Activated T-helper 1 cell treated with anti-CD3 and anti-CD28 coated beads, Interleukin-2, amount 50 U/mL, for 16 hours (primary cell): ENCODE measurements around the gene ZSWIM3.
"Not testable (repeated sequence)": the region's sequence is repeated elsewhere in the genome, so short reads cannot be mapped to it uniquely, and the experiment has no call there.

Experiments
- DNase-seq, 2 donors: peaks; one replicate each; pipeline ENCODE4 v3.0.0-alpha.2; 2020; ENCODE audit warnings: low read depth in 1 of 2, low spot score in 1 of 2

The ZSWIM3 gene

DNA sequence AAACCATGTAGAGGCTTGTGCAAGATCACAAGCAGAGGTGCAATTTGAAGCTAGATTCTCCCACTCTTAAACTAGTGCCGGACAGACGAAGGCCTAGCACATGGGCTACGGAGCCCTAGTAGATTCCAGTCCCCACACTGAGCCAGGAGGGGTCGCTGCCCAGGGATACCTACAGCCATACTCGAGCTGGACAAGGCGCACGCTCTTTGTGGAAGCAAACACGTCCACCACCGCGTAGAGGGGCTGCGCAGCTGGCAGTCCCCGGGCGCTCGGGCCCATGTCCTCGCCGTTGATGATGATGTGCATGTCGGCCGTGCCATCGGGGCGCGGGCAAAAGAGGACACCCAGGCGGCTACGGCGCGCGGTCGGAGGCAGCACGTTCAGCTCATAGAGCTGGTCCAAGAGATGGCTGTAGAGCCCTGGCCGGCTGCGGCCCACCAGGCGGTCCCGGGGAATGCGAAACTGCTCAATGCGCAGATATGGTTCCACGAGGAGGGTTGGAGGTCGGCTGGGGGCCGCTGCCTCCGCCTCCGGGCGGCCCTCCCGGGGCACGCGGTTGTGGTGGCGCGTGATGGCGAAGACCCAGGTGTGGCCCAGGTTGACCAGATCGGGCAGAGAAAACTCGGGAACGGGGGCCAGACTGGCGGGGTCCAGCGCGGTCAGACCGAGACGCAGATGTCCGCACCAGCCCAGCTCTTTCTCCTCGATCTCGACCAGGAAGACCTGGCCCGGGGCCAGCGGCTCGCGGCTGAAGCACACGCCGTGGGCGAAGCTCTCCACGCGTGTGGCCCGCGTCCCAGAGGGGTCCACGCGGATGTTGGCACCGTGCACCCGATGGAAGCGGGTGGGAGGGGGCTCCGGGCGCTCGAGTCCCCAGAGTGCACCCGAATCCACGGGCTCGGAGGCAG, 32.9 kb downstream of the ZSWIM3 start:
- no peak for DNase-seq

DNA sequence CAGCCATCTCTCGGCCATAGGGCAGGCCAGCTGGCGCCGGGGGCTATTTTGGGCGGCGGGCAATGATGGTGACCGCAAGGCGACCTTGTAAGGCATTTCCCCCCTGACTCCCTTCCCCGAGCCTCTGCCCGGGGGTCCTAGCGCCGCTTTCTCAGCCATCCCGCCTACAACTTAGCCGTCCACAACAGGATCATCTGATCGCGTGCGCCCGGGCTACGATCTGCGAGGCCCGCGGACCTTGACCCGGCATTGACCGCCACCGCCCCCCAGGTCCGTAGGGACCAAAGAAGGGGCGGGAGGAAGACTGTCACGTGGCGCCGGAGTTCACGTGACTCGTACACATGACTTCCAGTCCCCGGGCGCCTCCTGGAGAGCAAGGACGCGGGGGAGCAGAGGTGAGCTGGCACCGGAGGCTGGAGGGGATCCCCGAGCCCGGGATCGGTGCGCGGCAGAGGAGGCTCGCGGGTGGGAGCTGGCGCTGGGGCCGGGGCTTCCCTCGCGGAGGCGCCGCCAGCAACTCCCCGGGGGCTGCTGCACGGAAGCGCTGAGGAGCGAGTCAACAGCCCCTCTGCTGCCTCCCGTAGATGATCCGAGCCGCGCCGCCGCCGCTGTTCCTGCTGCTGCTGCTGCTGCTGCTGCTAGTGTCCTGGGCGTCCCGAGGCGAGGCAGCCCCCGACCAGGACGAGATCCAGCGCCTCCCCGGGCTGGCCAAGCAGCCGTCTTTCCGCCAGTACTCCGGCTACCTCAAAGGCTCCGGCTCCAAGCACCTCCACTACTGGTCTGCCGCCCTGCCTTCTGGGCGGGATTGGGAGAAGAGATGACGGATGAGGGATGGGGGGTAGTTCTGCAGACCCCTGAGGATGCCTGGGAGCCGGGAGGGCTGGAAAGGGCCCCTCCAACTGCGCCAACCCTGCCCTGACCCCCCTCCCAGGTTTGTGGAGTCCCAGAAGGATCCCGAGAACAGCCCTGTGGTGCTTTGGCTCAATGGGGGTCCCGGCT, 33.9 kb downstream of the ZSWIM3 start, which contains the start of the genes CTSA and NEURL2:
Gene CTSA, plus strand, starts transcription at position 351 of the 999 bp plus-strand sequence. Its CDS starts 234 bp downstream, at position 585.
Gene NEURL2, minus strand, starts transcription at position 224 of the 999 bp plus-strand sequence. Its CDS starts 217 bp downstream, at position 7.
- peak; percentile 56 to 77 for DNase-seq

DNA sequence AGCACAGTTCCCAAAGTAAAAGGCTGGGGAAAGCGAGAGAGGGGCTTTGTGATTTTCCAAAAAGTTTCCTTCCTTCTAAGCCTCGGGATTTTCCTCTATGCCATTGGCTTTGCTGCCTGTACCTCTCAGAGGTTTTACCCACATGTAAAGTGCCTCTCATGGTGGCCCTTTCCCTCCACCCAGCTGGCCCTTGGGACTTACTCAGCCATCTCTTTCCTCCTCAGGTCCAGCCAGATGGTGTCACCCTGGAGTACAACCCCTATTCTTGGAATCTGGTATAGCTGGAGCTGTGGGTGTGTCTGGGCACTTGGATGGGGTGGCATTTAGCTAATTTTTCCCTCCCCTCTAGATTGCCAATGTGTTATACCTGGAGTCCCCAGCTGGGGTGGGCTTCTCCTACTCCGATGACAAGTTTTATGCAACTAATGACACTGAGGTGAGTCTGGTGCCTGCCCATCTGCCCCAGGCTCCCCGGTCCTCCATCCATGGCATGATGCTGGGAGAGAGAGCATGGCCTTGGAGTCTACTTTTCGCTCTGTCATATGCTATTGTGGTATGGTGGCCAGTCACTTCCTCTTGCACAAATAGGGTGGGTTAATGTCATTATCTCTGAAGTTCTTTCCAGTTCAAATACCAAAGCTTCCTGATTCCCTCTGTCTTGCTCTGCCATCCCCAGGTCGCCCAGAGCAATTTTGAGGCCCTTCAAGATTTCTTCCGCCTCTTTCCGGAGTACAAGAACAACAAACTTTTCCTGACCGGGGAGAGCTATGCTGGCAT, 34.8 kb downstream of the ZSWIM3 start:
- no peak for DNase-seq

DNA sequence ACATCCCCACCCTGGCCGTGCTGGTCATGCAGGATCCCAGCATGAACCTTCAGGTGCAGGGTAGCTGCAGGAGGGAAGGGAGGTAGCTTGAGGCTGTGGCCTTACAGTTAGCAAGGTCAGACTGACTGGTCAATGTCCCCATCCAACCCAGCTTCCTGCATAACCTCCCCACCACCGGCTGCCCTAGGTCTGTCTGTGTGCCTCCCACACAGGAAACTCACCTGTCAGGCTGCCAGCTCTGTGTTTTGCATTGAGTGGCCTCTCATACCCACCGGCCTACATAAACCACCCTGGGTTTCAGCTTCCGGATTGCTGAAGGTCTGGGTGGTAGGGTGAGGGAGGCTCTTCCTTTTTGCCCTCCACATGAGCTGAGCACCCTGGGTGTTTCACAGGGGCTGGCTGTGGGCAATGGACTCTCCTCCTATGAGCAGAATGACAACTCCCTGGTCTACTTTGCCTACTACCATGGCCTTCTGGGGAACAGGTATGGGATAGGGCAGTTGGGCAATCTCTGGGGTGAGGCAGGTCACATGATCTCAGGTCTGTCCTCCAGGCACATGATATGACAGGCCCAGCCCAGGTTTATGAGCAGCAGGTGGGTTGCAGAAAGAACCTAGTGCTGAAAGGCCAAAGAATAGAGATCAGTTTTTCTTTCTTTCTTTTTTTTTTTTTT, 35.5 kb downstream of the ZSWIM3 start:
- no peak for DNase-seq

DNA sequence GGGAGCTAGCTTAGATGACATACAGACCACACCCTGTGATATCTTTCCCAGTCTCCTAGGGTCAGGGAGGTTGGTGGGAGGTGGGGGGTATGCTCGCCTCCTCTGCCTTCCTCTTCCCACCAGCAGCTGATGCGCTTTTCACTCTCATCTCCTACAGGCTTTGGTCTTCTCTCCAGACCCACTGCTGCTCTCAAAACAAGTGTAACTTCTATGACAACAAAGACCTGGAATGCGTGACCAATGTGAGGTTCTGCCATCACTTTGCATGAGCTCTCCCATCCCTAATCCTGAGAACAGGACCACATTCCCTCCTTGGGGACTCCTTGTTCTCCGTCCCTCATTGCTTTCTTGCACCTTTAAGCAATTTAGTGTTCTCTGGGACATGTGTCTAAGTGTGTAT, 36.4 kb downstream of the ZSWIM3 start:
- DNase-seq: no peak

DNA sequence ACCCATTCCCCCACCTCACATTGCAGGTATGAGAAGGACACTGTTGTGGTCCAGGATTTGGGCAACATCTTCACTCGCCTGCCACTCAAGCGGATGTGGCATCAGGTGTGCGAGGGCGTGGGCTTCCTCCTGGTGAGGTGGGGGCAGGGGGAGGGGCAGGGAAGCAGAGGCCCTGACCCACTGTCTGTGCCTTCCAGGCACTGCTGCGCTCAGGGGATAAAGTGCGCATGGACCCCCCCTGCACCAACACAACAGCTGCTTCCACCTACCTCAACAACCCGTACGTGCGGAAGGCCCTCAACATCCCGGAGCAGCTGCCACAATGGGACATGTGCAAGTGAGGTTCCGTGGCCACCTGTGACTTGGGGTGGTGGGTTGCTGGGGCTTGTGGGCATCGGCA, 37.4 kb downstream of the ZSWIM3 start:
- DNase-seq: no peak

DNA sequence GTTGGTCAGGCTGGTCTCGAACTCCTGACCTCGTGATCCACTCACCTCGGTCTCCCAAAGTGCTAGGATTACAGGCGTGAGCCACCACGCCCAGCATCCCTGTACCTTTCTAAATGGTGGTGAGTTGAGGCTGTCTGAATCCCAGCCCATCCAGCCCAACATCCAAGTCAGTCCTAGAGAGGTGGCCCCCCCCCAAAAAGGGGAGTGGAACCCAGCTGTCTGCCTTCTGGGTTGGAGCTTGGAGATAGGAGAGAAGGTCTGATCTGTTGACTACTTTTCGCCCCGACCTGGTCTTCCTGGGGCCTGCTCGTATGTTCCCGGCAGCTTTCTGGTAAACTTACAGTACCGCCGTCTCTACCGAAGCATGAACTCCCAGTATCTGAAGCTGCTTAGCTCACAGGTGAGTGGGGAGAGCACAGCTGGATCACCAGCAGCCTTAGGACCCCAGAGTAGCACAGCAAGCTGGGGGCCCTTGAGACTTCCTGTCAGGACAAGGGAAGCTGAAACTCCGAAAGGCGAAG, 39.3 kb downstream of the ZSWIM3 start:
- DNase-seq: no peak

DNA sequence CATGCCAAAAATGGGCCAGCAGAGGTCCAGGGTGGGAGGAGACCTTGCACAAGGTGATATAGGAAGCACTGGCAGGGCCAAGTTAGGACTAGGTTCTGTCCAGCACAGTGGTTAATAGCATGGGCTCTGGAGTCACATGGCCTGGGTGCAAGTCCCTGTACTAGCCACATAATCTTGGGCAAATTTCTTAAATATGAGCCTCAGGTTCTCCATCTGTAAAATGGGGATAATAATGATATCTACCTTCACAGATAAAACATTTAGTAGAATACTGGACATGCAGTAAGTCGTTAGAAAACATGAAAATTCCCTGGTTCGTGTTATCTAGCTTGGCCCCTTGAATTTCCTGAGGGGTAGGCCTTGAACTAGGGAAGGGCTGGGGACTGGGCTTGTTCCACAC, 39.9 kb downstream of the ZSWIM3 start:
- DNase-seq: no peak

DNA sequence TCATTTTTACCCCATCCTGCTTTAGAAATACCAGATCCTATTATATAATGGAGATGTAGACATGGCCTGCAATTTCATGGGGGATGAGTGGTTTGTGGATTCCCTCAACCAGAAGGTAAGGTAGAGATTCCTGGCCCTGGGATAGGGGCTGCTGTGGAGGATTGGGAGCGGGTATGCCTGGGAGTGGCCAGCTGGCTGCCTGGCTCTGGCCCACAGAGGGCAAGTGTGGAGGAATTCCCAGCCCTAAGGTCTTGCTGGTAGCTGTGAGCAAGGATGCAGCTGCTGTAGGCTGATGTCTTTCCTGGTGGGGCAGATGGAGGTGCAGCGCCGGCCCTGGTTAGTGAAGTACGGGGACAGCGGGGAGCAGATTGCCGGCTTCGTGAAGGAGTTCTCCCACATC, 40.3 kb downstream of the ZSWIM3 start:
- DNase-seq: no peak

DNA sequence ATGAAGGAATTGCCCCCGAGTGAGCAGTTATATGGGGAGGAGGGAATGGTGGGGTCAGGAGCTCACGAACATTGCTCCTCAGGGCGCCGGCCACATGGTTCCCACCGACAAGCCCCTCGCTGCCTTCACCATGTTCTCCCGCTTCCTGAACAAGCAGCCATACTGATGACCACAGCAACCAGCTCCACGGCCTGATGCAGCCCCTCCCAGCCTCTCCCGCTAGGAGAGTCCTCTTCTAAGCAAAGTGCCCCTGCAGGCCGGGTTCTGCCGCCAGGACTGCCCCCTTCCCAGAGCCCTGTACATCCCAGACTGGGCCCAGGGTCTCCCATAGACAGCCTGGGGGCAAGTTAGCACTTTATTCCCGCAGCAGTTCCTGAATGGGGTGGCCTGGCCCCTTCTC, 40.9 kb downstream of the ZSWIM3 start:
- no peak for DNase-seq

DNA sequence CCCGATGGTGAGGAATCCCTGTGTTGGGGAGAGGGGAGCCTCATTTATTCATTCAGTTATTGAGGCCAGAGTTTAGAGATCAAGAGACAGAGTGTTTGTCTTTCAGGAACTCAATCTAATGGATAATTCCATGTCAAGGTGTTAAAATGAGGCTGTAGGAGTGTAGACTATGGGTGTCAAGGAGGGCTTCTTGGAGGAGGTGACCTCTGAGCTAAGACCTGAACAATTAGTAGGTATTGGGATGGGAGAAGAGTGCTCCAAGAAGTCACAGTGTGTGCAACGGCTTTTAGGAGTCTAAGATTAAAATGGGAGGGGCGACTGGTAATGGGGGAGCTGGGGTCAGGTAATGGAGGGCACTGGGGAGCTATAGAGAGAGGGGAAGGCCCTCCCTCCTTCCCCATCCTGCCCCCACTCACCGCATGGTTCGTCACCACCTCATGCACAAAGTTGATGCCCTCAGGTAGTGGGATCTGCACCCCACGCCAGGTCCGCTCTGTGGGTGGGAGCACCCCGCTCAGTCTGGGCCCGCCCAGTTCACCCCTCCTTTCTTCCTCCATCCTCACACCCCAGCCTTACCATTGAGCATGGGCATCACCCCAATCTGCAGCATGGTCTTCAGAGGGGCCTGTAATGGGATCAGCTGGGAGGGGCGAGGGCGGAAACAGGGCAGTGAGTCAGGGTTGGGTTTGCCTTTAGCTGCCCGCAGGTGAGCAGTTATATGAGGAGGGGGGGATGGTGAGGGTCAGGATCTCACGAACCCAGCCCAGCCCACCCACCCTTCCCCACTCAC, 41.8 kb downstream of the ZSWIM3 start:
- no peak for DNase-seq

DNA sequence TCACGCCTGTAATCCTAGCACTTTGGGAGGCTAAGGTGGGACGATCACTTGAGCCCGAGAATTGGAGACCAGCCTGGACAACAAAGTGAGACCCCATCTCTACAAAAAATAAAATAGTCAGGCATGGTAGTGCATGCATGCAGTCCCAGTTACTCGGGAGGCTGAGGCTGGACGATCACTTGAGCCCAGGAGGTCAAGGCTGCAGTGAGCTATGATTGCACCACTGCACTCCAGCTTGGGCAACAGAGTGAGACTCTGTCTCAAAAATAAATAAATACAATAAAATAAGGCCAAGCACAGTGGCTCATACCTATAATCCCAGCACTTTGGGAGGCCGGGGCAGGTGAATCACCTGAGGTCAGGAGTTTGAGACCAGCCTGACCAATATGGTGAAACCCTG, 43.9 kb downstream of the ZSWIM3 start:
- not testable (repeated sequence) for DNase-seq

DNA sequence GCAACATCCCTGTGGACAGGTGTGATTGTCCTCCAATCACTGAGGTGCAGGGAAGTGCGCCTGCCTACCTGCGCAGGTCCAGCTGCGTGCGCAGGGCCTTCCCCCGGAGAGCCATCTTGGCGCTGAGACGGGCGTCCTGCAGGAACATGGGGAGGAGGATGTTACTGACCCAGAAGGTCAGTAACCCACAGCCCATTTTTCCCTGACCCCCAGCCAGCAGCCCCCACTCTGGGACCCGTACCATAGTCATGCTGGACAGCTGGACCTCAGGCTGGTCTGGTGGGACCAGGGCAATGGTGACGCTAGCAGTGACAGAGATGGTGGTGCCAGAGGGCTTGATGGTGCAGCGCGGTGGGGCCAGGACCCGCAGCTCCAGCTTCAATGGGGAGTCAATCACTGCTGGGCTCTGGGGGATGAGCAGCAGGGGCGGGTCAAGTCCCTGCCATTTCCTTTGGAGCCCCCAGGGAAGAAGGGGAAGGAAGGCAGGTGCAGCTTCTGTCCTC, 44.8 kb downstream of the ZSWIM3 start:
- DNase-seq: no peak

DNA sequence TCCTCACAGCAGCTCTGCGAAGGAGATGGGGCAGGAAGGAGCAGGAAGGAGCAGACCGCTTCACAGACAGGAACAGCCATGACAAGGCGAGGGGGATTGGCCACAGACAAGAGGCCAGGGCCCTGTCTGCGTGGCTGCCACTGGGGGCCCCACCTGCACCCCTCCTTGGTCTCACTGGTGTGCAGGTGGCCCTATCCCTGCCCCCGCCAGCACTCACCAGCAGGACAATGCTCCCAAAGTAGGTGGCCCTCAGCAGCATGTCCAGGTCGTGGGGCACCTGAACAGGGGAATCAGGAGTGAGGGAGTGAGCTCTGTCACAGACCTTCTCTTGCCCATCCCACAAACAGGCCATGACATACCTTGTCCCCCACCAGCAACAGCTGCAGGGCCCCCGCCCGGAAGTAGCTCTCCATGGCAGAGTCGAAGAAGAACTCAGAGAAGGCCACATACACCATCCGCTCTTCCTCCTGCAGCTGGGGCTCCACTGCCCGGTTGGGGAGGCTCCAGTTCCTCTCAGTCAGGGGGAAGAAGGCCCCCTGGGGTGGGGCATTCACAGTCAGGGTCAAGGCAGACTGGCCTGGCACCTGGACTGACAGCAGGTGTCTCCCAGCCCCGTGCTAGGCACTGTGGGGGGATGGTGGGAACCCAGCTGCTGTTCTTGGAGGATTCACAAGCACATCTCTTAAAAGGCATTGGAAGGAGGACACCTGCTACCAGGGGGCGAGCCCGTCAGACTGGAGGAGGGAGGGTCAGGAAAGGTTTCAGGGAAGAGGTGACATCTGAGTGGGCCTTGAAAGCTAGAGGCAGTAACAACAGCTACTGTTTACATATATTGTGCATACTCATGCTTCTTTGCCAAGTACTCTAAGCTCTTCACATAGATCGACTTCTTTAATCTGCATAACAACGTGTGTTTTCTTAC, 47.4 kb downstream of the ZSWIM3 start:
- no peak for DNase-seq

DNA sequence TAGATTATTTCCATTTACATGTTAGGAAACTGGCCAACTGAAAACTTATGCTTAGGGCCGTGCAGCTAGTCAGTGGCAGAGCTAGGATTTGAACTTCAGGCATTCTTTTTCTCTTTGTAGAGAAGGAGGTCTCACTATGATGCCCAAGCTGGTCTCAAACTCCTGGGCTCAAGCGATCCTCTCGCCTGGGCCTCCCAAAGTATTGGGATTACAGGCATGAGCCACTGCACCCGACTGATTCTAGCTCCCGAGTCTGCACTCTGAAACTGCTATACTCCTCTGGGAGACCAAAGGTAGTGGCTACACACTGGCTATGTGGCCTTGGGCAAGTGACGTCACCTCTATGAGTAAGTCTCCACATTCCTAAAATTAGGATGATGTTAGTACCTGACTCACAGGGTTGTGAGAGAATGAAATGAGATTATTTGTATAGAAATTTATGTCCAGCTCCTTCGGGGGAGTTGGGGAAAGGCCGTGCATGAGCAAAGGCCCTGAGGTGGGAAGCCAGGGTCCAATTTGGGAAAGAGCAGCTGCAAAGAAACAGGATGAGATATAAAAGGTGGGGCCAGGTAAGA, 48.2 kb downstream of the ZSWIM3 start:
- no peak for DNase-seq

DNA sequence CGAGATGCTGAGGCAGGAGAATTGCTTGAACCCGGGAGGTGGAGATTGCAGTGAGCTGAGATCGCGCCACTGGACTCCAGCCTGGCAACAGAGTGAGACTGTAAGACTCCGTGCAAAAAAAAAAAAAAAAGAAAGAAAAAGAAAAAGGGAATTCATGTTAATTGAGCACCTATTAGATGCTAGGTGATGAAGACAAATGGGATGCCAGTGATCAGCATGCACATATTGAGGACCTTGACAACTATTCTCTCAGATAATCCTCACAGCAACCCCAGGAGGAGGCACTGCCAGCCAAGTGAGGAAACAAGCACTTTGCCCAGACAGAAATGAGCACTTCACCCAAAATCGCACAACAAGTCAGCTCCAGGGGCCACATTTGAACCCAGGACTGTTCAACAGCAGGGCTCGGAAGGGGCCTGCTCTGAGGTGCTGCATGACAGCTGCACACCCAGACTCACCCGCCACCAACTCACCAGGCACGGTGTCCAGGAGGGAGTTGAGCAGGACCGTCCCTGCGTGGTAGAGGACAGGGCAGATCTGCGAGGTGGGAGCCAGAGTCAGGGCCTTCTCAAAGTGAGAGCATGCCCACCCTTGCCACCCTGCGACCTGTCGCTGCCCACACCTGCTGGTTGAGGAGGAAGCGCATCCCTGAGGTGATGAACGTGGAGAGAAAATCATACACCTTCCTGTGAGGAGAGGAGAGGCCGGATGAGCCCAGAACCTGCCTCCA, 50.0 kb downstream of the ZSWIM3 start:
- no peak for DNase-seq

DNA sequence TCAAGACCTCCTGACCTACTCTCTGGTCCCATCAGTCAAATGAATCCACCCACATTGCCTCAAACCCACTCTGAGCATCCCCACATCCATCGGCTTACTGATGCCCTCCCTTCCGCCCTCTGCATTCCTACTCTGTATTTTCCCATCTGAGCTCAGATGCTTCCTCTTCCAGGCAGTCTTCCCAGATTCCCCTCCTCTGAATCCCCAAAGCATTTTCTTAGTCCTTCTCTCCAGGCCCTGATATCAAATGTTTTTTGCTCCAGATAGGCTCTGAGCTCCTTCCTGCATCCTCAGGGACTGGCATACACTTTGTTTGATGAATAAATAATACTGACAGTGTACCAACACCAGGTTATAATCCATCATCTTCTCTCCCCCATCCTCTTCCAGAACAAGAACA, 50.7 kb downstream of the ZSWIM3 start:
- no peak for DNase-seq
